Gastrocnemius medialis (tissue), 4 donors: Measurements from ENCODE around the gene HNRNPA1.

Experiments
- POLR2A ChIP-seq, 2 donors: fragments of 450-650 bp; IDR thresholded peaks; one replicate each; pipeline ENCODE4 v1.6.1; 2017; ENCODE audit warnings: antibody characterized with exemption in 2 of 2, mild to moderate bottlenecking in 2 of 2, moderate library complexity in 2 of 2
- TF ChIP-seq, protein P1 (sequence below), 5 experiments: fragments of 450-650 bp in 3 of 5; fragments of 200-600 bp in 2 of 5; sonication (generic) in 2 of 5; IDR thresholded peaks in 4 of 5; conservative IDR thresholded peaks in 1 of 5; 1 replicate in 4 of 5; 2 replicates in 1 of 5; pipeline ENCODE4 v1.5.1; 2016 to 2019; ENCODE audit warnings: antibody characterized with exemption in 5 of 5, mild to moderate bottlenecking in 3 of 5, moderate library complexity in 3 of 5

DNA sequence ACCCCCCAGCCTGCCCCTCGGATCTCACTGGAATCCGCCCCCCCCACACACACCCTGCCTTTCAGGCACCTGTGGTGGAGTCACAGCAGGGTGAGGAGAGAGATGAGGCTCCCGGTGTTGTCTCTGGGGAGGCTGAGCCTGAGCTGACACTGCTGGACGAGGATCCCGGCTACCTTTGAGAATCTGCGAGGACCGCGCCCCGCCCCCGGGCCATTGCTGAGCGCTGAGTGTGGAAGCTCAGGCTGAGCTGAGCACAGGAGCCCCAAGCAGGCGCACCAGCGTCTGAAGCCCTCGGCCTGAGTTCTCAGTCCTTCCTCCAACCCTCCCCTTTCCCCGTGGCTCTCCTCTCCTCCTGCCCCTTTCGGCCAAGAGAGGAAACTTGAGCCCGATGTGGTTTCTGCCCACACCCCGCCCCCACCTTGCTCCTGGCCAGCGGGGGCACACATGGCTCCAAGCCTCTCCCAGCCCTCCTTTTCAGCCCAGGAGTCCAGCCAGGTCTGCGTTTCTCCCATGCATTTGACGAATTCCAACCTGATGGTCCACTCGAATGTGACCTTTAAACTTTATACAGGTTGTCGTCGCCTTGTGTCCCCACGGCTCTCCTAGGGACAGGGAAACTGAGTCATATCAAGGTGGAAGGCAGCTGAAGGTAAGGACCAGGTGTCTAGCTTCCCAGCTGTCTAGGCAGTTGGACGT, 20.4 kb downstream of the HNRNPA1 start, which contains the start of gene NFE2:
- TF ChIP-seq, protein P1, sequence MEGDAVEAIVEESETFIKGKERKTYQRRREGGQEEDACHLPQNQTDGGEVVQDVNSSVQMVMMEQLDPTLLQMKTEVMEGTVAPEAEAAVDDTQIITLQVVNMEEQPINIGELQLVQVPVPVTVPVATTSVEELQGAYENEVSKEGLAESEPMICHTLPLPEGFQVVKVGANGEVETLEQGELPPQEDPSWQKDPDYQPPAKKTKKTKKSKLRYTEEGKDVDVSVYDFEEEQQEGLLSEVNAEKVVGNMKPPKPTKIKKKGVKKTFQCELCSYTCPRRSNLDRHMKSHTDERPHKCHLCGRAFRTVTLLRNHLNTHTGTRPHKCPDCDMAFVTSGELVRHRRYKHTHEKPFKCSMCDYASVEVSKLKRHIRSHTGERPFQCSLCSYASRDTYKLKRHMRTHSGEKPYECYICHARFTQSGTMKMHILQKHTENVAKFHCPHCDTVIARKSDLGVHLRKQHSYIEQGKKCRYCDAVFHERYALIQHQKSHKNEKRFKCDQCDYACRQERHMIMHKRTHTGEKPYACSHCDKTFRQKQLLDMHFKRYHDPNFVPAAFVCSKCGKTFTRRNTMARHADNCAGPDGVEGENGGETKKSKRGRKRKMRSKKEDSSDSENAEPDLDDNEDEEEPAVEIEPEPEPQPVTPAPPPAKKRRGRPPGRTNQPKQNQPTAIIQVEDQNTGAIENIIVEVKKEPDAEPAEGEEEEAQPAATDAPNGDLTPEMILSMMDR (IDR thresholded peaks at IDR 0.05 in 4 of 5, conservative IDR thresholded peaks at IDR 0.05 in 1 of 5): no peak
- TF ChIP-seq POLR2A (IDR thresholded peaks at IDR 0.05): peak in 1 of 2 donors; percentile 17
